ENCODE measurements around the gene ARSH. TPM values are rescaled to one million over a fixed set of nuclear protein-coding genes. Genes with fewer than 3 reads are reported as not detected.
"Not testable (repeated sequence)": the region's sequence is repeated elsewhere in the genome, so short reads cannot be mapped to it uniquely, and the experiment has no call there.

The ARSH gene, protein sequence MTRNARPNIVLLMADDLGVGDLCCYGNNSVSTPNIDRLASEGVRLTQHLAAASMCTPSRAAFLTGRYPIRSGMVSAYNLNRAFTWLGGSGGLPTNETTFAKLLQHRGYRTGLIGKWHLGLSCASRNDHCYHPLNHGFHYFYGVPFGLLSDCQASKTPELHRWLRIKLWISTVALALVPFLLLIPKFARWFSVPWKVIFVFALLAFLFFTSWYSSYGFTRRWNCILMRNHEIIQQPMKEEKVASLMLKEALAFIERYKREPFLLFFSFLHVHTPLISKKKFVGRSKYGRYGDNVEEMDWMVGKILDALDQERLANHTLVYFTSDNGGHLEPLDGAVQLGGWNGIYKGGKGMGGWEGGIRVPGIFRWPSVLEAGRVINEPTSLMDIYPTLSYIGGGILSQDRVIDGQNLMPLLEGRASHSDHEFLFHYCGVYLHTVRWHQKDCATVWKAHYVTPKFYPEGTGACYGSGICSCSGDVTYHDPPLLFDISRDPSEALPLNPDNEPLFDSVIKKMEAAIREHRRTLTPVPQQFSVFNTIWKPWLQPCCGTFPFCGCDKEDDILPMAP
- total RNA-seq (2014; rRNA removed) = not detected in 2 replicates
- polyA plus RNA-seq (2012) = not detected

DNA sequence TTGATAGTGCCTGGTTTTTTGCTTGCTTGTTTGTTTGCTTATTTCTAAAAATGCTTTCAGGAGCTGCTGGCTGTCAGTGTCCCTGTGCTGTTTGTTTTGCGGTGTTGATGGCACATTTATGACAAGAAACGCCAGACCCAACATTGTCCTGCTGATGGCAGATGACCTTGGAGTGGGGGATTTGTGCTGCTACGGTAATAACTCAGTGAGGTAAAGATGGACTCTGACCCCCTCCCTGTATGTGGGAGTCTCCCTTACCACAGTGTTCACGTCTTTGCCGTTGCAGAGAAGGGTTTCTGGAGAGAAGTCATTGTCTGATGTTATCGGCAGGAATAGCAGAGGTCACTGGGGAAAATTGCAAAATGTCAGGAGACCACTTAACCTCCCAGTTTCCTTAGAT, at the start of gene ARSH:
Gene ARSH (plus strand): TSS at position 52 of the 400 bp plus-strand sequence. CDS start 67 bp downstream, at position 119.
- DNase-seq (ENCODE audit: low read depth) = no peak

DNA sequence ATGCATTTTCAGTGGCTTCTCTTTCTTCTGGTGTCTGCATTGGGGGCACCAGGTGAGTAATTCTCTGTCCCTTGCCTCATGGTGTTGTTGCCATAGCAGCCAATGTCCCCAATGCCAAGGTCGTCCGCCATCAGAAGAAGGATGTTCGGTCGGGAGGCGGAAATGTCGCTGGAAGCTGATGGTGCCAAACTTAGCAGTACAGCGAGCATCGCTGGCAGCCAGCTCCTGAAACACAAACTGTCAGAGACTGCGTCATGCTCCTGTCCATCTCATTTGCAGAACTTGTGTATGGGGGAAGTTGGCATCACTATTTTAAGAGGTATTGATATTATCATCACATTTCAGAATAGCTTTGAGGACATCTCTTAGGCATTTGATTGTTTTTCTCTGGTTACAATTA, 48.1 kb upstream of the ARSH start:
- no peak for DNase-seq (ENCODE audit: low read depth)

DNA sequence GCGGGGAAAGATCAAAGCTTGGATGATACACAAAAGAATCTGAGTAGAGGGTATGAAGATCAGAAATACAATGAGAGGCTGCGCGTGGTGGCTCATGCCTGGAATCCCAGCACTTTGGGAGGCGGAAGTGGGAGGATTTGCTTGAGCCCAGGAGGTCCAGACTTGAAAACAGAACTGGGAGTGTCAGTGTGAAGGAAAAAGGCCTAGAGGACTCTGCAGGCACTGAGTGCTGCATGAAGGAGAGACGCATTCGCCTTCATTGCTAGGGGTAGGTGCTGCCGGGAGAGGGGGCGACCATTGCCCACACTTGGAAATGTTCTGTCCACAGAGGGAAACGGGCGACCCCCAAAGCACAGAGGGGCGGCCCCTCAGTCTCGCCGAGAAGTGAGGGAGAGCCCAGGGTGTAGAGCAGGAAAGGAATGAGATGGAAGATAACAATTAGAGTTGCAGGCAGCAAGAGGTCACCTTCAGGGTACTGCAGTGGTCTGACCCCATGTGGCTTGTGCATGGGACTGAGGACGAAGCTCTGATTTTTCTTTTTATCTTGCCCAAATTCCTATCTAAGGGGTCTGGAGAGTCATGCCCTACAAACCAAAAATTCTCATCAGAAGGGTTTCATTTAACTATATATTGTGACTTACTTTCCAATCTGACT, 45.4 kb upstream of the ARSH start:
- no peak for DNase-seq (ENCODE audit: low read depth)

DNA sequence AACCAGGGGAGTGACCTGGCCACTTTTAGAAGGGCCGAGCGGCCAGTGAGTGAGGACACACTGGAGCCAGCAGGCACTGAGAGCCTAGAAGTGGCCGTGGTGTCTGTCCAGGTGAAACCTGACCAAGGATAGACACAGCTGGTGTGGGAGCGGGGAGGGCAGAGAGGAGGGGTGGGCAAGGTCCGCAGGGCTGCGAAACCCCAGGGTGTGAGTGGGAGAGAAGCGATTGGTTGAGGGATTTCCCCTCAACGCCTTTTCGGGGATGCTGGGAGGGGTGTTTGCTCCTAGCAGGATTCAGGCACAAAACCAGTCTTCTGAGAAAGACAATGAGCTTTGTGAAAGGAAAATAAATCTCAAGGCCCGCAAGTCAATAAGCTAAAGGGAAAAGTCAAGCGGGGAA, 44.0 kb upstream of the ARSH start:
- DNase-seq (ENCODE audit: low read depth) = no peak

DNA sequence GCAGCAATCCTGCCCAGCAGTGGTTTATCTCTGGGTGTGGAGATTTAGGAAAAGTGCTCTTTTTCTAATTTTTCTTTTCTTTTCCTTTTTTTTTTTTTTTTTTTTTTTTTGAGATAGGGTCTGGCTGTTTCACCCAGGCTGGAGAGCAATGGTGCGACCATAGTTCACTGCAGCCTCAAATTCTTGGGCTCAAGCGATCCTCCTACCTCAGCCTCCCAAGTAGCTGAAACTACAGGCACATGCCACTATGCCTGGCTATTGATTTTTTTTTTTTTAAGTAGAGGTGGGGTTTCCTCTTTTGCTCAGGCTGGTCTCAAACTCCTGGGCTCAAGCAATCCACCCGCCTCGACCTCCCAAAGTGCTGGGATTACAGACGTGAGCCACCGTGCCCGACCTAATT, 42.9 kb upstream of the ARSH start:
- DNase-seq (ENCODE audit: low read depth) = not testable (repeated sequence)

DNA sequence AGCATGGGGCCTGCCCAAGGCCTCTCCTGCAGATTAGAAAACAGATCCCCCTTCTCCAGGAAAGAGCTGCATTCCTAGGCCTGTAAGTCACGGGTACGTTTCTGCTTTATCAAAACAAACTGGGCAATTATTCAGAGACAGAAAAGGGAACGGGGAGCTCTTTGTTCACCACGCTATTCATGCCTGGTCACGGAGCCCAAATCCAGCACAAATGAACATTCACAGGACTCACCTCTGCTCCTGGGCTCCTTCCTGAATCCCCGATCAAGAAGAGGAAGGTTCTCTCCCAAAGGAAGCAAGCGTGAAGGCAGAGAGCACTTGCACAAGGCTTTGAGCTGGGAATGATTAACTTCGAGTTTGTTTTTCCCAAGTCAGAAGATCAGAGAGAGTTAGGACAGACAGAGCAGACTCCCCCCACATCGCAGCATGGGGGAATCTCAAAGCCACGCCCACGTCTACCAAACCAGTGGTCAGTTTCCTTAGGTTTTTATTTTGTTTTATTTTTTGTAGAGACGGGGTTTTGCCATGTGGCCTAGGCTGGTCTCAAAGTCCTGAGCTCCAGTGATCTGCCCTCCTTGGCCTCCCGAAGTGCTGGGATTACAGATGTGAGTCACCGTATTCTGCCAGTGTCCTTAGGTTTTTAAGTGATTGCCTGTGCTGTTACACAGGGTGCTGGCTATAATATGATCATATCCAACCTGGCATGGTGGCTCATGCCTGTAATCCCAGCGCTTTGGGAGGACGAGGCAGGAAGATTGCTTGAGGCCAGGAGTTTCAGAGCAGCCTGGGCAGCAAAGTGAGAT, 42.2 kb upstream of the ARSH start:
- peak; percentile 70 for DNase-seq (ENCODE audit: low read depth)

DNA sequence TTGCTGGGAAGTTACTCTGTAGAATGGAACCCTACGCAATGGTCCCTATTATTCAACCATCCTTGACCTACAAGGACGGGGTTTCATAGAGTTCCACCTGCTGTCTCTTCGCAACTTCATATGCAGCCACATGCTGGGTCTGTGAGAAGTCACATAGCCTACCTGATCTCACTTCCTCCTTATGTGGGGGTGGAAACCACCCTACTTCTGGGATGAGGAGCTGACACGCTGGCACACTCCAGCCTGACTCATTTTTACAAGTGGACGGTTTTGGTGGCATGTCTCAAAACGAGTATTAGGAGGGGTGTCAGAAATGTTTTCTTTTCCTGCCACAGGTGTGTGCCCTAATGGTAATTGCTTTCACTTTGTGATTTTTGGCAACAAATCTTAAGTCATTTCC, 40.4 kb upstream of the ARSH start:
- no peak for DNase-seq (ENCODE audit: low read depth)

DNA sequence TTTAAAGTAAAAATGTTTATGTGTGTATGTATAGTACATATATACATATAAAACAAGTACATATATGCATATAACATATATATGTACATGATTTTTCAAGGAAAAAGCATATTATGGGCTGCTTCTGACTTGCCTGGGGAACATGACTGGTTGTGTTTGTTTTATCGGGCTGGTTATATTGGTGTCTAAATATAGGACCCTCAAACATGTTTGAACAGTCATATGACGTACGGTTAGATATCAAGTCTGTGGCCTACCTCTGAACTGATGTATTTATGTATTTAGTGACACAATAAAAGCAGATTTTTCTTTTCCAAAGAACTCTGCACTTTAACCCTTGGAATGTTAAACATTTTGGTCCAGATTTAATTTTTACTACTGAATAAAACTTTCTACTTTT, 39.3 kb upstream of the ARSH start:
- no peak for DNase-seq (ENCODE audit: low read depth)

DNA sequence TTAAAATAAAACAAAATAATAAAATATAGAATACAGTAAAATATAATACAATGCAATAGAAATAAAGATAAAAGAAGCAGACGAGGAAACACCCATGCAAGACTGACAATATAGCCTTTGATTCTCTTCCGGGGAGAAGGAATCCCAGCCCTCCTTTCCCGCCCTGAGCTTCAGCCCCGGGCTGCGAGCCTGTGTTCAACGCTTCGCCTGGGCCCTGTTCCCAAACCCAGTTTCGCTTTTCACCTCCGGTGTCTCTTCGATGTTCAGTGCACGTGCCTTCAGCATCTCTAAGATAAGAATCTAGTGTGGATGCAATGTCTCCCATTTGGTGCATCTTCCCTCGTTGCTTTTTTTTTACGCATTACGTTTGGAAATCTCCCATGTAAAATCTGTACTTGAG, 38.8 kb upstream of the ARSH start:
- no peak for DNase-seq (ENCODE audit: low read depth)

DNA sequence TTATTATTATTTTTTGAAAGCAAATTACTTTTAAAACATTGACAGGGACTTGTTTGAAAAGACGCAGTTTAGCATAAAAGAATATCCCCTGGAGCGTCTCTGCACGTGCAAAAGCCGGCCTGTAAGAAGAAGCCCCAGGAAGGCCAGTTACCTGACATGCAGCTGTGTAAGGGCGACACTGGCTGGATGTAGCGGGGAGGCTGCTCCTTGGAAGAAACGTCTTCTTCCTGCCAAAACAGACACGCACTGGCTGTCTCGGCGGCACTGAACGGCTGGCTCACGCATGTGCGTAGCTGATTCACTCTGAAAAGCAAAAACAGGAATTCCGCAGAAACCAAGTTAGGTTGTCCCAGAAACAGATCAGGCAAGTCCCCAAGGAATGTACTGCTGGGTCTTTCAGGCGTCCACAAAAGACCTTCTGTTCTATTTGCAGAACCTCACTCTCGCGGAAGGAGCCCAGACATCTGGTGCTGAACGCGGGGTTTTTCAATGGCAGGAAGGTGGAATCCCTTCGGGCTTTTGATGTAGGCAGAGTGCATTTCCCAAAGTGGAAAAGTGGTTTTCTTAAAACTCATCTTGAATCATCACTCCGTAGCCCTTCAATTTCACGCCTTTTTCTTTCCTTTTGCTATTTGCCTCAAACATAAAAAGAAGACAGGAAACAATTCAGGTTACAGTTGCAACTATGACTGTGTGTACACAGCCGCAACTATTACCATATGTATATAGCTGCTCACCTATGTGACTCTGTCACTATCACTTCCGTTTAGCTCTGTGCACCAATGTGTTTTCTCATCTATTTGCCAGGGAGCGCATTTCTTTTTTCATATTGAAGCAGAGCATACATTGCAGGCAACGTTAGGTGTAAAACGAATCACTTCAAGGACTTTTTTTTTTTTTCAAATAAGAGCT, 38.1 kb upstream of the ARSH start:
- peak; percentile 66 for DNase-seq (ENCODE audit: low read depth)

DNA sequence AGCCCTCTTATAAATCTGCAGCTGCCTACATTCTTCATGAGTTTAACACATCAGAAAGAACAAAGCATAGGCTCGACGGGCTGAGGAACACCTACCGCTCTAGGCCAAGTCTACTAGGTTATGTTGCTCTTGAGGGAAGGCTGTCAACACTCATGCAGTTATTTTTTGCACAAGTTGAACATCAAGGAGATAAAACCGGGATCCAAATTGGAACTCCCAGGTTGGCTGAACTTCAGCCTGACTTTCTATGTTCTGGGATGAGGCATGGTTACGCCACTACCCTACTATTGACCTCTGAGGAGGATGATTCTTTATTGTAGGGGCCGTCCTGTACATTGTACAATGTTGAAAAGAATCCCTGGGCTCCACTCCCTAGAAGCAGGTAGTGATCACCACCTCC, 37.3 kb upstream of the ARSH start:
- DNase-seq (ENCODE audit: low read depth) = no peak

DNA sequence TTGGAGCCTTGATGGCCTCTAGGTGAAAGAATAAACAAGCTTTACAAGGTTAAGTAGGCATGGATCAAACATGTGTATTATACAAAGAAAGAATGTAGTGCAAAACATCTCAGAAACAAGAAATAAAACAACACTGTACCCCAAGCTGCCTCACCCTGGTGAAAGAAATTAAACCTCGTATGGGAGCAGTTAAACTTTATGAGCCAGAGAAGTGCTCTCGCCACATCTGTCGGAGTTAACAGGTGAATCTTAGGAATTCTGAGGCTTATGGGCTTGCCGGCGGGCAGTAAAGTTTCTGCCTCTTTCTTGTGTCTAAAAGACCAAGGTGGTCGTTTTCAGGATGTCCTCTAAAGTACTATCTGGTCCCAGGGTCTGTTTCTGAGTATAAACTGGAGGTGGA, 34.0 kb upstream of the ARSH start:
- no peak for DNase-seq (ENCODE audit: low read depth)

DNA sequence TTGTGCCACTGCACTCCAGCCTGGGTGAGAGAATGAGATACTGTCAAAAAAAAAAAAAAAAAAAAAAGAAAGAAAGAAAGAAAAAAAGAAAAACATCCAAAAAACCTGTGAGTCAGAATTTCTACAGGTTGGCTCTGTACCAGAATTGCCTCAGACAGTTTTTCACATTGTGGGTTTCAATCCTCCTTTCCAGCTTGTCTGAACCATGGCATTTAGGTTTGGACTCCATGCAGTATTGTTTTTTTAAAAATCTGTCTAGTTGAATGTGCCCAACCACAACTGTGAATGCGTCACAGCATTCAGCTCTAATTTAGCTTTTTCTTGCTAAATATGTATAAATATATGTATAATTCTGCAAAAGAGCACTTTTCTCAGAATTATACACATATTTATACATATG, 31.4 kb upstream of the ARSH start:
- DNase-seq (ENCODE audit: low read depth) = no peak

DNA sequence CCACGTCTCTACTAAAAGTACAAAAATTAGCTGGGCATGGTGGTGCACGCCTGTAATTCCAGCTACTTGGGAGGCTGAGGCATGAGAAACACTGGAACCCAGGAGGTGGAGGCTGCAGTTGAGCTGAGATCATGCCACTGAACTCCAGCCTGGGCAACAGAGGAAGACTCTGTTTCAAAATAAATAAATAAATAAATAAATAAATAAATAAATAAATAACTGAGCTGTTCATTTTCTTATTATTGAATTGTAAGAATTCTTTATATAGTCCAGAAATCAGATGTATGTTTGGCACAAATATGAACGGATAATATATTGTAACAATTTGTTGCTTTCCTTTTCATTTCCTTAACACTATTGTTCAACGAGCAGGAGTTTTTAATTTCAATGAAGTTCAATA, 27.7 kb upstream of the ARSH start:
- not testable (repeated sequence) for DNase-seq (ENCODE audit: low read depth)

DNA sequence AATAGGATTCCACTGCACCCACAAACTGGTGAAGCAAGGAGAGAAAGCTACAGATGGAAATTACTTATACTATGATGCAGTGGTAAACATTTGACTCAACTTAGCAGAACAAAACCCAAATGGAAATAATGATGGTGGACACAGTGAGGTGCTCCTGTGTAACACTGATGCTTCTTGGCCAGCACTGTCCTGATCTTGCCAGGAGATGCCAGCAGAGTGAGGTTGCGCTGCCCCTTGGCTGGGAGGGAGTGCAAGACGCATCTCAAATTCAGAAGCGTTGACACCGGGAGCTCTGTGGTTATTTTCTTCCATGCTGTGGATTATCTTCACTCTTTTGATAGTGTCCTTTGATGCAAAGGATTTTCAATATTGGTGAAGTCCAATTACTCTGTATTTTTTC, 22.0 kb upstream of the ARSH start:
- DNase-seq (ENCODE audit: low read depth) = no peak

DNA sequence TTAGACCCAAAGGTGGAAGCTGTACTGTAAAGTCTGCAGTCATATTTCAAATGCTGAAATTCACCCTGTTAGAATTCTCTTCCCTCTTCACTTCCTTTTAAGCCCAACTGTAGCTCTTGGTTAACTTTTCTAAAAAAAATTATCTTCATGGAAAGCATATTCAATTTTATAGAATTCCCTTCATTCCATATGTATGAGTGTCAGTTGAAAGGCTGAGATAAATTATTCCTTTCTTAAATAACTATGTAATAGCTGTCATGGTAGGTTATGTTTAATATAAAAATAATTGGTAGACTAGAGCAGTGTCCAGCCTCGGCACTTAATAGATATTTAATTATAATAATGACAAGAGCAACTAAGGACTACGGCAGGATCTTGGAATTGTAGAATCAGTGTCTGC, 16.8 kb upstream of the ARSH start:
- no peak for DNase-seq (ENCODE audit: low read depth)

DNA sequence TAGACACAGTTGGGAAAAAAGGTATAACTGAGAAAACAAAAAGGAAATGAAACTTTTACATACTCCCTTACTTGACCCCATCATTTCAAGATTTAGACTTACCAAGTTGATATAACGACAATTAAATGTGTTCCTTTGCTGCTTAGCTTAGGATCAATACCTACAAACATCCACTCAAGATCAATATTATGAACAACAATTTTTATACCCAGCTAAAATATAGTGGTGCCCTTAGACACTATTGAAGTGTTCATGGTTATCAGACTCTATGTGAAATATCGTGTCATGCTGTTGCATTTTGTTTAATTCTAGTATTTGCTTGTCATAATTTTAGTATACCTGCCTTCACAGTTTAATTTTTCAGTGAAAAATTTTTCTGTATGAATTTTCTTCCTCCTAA, 4.2 kb downstream of the ARSH start:
- no peak for DNase-seq (ENCODE audit: low read depth)

DNA sequence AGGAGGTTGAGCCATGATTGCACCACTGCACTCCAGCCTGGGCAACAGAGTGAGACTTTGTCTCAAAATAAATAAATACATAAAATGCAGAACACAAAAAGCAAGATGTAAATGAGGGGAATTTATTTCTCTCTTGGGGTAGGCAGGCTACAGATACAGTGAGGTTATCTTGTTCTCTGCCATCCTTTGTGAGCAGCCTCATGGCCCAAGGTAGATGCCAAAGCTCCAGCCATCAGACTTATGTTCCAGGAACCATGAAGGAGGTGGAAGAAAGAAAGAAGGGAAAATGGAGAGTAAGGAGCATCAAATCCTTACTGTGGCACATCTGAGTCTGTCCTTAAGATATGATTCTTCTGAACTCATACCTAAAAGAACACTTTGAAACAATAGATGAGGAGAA, 11.1 kb downstream of the ARSH start:
- DNase-seq (ENCODE audit: low read depth) = no peak

DNA sequence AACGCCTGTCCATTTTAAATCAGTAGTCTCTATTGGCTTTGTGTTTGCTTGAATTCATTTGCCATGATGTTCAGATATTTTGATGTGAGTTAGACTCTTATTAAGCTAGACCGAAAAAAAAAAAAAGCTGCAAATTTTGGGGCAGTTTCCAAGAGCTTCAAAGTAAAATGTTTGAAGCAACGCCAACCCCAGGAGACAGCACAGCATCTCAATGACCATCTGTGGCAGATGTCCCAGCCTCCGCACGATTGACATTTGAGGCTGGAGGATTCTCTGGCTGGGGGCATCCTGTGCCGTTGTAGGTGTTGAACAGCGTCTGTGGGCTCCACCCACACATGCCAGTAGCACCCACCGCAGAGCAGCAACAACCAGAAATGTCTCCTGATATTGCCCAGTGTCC, 17.8 kb downstream of the ARSH start:
- DNase-seq (ENCODE audit: low read depth) = no peak

DNA sequence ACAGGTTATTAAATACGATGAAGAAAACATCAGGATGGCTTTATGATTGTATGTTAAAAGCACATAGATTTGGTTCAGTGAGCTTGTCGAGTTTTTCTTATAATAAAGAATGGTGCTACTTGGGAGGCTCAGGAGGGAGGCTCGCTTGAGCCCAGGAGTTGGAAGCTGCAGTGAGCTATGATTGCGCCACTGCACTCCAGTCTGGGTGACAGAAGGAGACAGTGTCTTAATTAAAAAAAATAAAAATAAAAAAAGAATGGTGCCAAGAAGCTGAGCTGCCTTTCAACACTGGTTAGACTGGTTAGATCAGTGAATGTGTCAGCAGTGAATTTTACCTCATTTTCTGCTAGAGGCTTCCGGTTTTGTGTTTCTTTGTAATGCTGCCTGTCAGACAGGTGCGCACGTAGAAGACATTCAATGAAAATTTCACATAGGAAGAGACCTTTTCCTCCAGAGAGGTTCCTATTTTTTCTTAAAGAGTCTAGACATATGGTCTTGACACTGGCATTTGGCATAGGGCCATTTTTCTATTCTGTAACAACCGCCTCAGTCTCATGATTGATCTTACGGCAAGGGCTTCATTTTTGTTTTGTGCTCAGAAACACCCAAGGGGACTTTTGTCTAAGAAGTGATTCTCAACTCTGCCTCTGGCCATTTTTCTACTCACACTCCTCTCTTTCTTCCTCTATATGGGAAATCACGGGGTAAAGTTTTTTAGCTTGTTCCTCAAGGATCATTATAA, 19.9 kb downstream of the ARSH start:
- DNase-seq (ENCODE audit: low read depth) = no peak
